ENCODE measurements around the gene STK32C. TPM values are rescaled to one million over a fixed set of nuclear protein-coding genes. Genes with fewer than 3 reads are reported as not detected.

The STK32C gene
- total RNA-seq, 1 donor from 2014 or later = 12.2 TPM

DNA sequence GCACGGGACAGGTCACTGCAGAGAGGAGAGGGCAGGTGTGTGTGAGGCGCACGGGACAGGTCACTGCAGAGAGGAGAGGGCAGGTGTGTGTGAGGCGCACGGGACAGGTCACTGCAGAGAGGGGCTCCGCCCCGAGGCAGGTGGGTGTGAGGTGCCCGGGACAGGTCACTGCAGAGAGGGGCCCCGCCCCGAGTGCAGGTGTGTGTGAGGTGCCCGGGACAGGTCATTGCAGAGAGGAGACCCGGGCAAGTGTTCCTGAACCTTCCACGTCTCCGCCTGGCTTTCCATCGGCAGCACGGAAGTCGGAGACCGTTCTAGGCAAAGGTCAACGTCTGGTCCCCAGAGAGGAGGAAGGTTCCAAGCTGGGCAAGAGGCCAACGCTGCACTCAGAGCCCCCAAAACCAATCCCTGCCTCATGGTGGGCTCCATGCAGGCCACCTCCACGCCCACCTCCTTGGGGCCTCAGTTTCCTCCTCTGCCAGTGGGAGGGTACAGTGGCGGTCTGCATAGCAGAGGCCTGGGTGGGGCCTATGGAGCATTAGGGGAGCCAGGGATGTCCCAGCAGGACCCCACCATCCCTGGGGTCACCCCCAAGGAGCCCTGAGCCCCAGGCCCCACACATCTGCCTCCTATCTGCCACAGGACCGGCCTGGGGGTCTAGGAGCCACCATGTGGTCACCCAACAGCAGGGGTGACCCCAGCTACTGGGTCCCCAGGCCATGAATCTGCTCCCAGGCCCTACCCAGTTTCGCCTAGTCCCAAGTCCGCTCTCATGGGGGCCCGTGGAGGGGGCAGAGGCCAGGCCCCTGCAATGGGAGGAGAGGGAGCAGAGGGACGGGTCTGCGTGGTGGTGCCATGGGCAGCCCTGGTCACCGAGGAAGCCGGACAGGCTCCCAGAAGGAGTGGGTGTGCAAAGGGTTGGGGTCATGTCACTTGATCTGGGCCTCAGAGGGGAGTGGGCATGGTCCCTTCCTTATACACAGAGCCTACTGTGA, 57.0 kb downstream of the STK32C start:
- DNase-seq (ENCODE audit: low read depth) = no peak
- H3K4me3 ChIP-seq (ENCODE audit: low read depth, low read length) = no peak overlapping the region
- peaks cover 2% of the 10 kb centered on the region for H3K27me3 ChIP-seq (ENCODE audit: control insufficient read depth, insufficient read depth, low read length)
- no peaks in the 10 kb centered on the region for H3K36me3 ChIP-seq (ENCODE audit: control insufficient read depth, insufficient read depth, low read length)
- no peak for TF ChIP-seq CTCF (IDR thresholded peaks at IDR 0.05; ENCODE audit: insufficient read depth, low read length, poor library complexity, severe bottlenecking)

DNA sequence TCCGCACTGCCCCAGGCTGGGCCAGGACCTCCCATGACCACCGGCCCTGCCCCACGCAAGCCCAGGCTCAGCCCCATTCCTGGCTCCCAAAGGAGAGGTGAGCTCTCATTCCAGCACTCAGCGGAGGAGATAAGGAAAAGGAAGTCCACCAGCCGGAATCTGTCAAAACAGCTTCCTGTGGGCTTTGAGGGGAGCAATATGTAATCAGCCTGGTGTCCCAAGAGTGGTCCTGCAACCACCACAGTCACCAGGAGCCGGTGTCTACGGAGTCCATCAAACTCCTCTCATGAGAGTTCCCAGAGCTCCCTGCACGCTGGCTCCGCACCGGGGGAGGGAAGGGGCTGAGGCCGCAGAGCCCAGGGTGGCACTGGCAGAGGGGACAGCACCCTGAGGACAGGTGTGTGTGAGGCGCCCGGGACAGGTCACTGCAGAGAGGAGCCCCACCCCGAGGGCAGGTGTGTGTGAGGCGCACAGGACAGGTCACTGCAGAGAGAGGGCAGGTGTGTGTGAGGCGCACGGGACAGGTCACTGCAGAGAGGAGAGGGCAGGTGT, 57.9 kb downstream of the STK32C start:
- no peak for DNase-seq (ENCODE audit: low read depth)
- H3K27me3 ChIP-seq (ENCODE audit: control insufficient read depth, insufficient read depth, low read length) = no peaks in the 10 kb centered on the region
- H3K36me3 ChIP-seq (ENCODE audit: control insufficient read depth, insufficient read depth, low read length) = no peaks in the 10 kb centered on the region
- H3K4me3 ChIP-seq (ENCODE audit: low read depth, low read length) = no peak overlapping the region
- no peak for TF ChIP-seq CTCF (IDR thresholded peaks at IDR 0.05; ENCODE audit: insufficient read depth, low read length, poor library complexity, severe bottlenecking)

DNA sequence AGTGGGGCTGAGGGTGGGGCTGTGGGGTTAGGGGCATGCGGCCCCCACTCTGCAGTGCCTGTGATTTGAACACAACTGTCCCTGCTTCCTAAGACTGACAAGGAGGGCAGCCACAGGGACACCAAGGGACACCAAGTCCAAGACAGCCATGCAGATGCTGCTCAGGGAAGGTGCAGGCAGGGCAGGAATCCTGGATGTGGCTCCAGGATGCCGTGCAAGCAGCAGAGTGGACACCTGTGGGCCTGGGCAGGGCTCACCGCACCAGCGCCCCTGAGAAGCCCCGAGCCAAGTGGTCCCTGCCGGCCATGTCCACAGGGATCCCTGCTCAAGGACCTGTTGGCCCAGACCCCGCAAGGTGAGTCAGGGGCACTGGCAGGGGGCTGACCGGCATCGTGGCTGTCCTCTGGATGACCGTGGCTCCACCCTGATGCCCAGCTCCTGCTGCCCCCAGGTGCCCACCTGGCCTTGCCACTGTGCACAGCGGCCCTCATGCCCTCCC, 58.5 kb downstream of the STK32C start:
- TF ChIP-seq CTCF (IDR thresholded peaks at IDR 0.05; ENCODE audit: insufficient read depth, low read length, poor library complexity, severe bottlenecking) = no peak
- DNase-seq (ENCODE audit: low read depth) = no peak
- Histone ChIP-seq H3K4me3 (ENCODE audit: low read depth, low read length) (no peak overlapping the region), H3K36me3 (ENCODE audit: control insufficient read depth, insufficient read depth, low read length) (no peaks in the 10 kb centered on the region), H3K27me3 (ENCODE audit: control insufficient read depth, insufficient read depth, low read length) (no peaks in the 10 kb centered on the region)

GRCh38 chr10:132248455-132249225, 59.1 kb downstream of the STK32C start:
- TF ChIP-seq CTCF (IDR thresholded peaks at IDR 0.05; ENCODE audit: insufficient read depth, low read length, poor library complexity, severe bottlenecking) = no peak
- Histone ChIP-seq H3K27me3 (ENCODE audit: control insufficient read depth, insufficient read depth, low read length) (no peaks in the 10 kb centered on the region), H3K4me3 (ENCODE audit: low read depth, low read length) (peak overlapping the region; percentile 25), H3K36me3 (ENCODE audit: control insufficient read depth, insufficient read depth, low read length) (no peaks in the 10 kb centered on the region)
- no peak for DNase-seq (ENCODE audit: low read depth)

DNA sequence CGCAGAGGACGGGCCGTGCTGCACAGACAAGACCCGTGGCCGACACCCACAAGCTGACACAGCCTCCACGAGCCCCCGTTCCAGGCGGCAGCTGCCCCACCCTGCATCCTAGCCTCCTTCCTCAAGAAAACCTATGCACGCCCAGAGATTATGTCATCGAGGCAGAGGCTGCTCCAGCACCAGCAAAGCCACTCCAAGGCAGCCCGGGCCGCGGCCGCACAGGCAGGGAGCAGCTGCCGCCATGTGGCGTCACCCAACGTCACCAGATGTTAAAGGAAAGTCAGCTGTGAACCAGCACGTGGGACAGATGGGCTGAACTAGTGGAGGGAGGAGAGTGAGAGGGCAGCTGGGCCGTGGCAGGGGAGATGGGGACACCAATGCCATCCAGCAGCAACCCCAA, 59.8 kb downstream of the STK32C start:
- Histone ChIP-seq H3K4me3 (ENCODE audit: low read depth, low read length) (no peak overlapping the region), H3K27me3 (ENCODE audit: control insufficient read depth, insufficient read depth, low read length) (no peaks in the 10 kb centered on the region), H3K36me3 (ENCODE audit: control insufficient read depth, insufficient read depth, low read length) (no peaks in the 10 kb centered on the region)
- no peak for TF ChIP-seq CTCF (IDR thresholded peaks at IDR 0.05; ENCODE audit: insufficient read depth, low read length, poor library complexity, severe bottlenecking)
- no peak for DNase-seq (ENCODE audit: low read depth)

Data from kidney epithelial cell (primary cell).